GM23338 (cell line): ENCODE measurements around the gene TSHZ3. TPM values are rescaled to one million over a fixed set of nuclear protein-coding genes. Genes with fewer than 3 reads are reported as not detected.

Experiments used
- ATAC-seq: fragments of 200-7000 bp; cut with Tn5 transposase; 3 replicates; pipeline ENCODE4 v1.9.1; 2020
- DNase-seq: peaks from one replicate; pipeline ENCODE4 v3.0.0-alpha.2; 2015; ENCODE audit warnings: low spot score
- H2AFZ ChIP-seq: fragments of 200-600 bp; sonication (generic); 2 replicates; pipeline ENCODE4 v1.8.0; 2016; ENCODE audit warnings: antibody characterized with exemption, mild to moderate bottlenecking, moderate library complexity
- H3F3A ChIP-seq: fragments of 200-600 bp; sonication (generic); replicated peaks from 2 replicates; pipeline ENCODE4 v1.8.0; 2017; ENCODE audit warnings: antibody characterized with exemption, mixed run types, low read depth
- H3K27ac ChIP-seq: fragments of 200-600 bp; sonication (generic); 2 replicates; pipeline ENCODE4 v1.6.1; 2016; ENCODE audit warnings: low read depth
- H3K27me3 ChIP-seq: fragments of 200-600 bp; sonication (generic); 2 replicates; pipeline ENCODE4 v1.8.0; 2016; ENCODE audit warnings: mild to moderate bottlenecking, mixed run types, moderate library complexity; ENCODE audit not compliant: insufficient read depth
- H3K36me3 ChIP-seq: fragments of 200-600 bp; sonication (generic); 2 replicates; pipeline ENCODE4 v1.8.0; 2016; ENCODE audit warnings: mild to moderate bottlenecking; ENCODE audit not compliant: insufficient read depth
- H3K4me1 ChIP-seq: fragments of 200-600 bp; sonication (generic); 2 replicates; pipeline ENCODE4 v1.8.0; 2016; ENCODE audit warnings: mild to moderate bottlenecking, moderate library complexity; ENCODE audit not compliant: insufficient read depth
- H3K4me2 ChIP-seq: fragments of 200-600 bp; sonication (generic); 2 replicates; pipeline ENCODE4 v1.7.1; 2017; ENCODE audit warnings: mixed run types
- H3K4me3 ChIP-seq: fragments of 200-600 bp; sonication (generic); 2 replicates; pipeline ENCODE4 v1.6.1; 2016; ENCODE audit warnings: mixed run types
- H3K79me2 ChIP-seq: fragments of 200-600 bp; sonication (generic); replicated peaks from 2 replicates; pipeline ENCODE4 v1.8.0; 2017; ENCODE audit warnings: mild to moderate bottlenecking; ENCODE audit not compliant: insufficient read depth
- H3K9me2 ChIP-seq: fragments of 200-600 bp; sonication (generic); 2 replicates; pipeline ENCODE4 v1.8.0; 2017; ENCODE audit not compliant: insufficient read depth
- H4K20me1 ChIP-seq: fragments of 200-600 bp; sonication (generic); replicated peaks from 2 replicates; pipeline ENCODE4 v1.8.0; 2017; ENCODE audit warnings: mild to moderate bottlenecking; ENCODE audit not compliant: insufficient read depth
- H3K27ac Mint-ChIP-seq: 2 replicates; pipeline ENCODE4 v1.8.0; 2020; ENCODE audit warnings: inconsistent platforms, mild to moderate bottlenecking, moderate library complexity, mixed read lengths
- H3K27me3 Mint-ChIP-seq: 3 replicates; pipeline ENCODE4 v1.8.0; 2022; ENCODE audit warnings: low read depth, mild to moderate bottlenecking, moderate library complexity, mixed read lengths, inconsistent platforms; ENCODE audit not compliant: insufficient read depth, poor library complexity
- H3K36me3 Mint-ChIP-seq: 3 replicates; pipeline ENCODE4 v1.8.0; 2021; ENCODE audit warnings: low read depth, mild to moderate bottlenecking, inconsistent platforms, moderate library complexity, mixed read lengths
- H3K4me1 Mint-ChIP-seq: 3 replicates; pipeline ENCODE4 v1.8.0; 2020; ENCODE audit warnings: mild to moderate bottlenecking, inconsistent platforms, mixed read lengths
- H3K4me3 Mint-ChIP-seq: 3 replicates; pipeline ENCODE4 v1.8.0; 2021; ENCODE audit warnings: moderate library complexity, mild to moderate bottlenecking, inconsistent platforms, mixed read lengths
- H3K9me3 Mint-ChIP-seq: 3 replicates; pipeline ENCODE4 v1.8.0; 2020; ENCODE audit warnings: moderate library complexity, mild to moderate bottlenecking, inconsistent platforms, mixed read lengths
- ETS1 ChIP-seq: IDR thresholded peaks from 2 replicates; pipeline ENCODE4 v1.6.1; 2016; ENCODE audit warnings: antibody characterized with exemption
- EZH2 ChIP-seq: fragments of 200-600 bp; sonication (generic); IDR thresholded peaks from one replicate; pipeline ENCODE4 v1.8.0; 2017; ENCODE audit warnings: antibody characterized with exemption, mild to moderate bottlenecking, low read depth; ENCODE audit not compliant: unreplicated experiment
- EZH2phosphoT487 ChIP-seq: fragments of 200-600 bp; sonication (generic); IDR thresholded peaks from one replicate; pipeline ENCODE4 v1.8.1; 2018; ENCODE audit warnings: antibody characterized with exemption; ENCODE audit not compliant: unreplicated experiment
- NANOG ChIP-seq: IDR thresholded peaks from 2 replicates; pipeline ENCODE4 v1.6.1; 2016; ENCODE audit warnings: antibody characterized with exemption, borderline replicate concordance
- POLR2AphosphoS5 ChIP-seq: IDR thresholded peaks from 2 replicates; pipeline ENCODE4 v1.6.1; 2016; ENCODE audit warnings: antibody characterized with exemption, low read depth
- REST ChIP-seq: IDR thresholded peaks from one replicate; pipeline ENCODE4 v1.6.1; 2018; ENCODE audit warnings: antibody characterized with exemption; ENCODE audit not compliant: unreplicated experiment
- STAT1 ChIP-seq: IDR thresholded peaks from one replicate; pipeline ENCODE4 v1.6.1; 2016; ENCODE audit warnings: antibody characterized with exemption; ENCODE audit not compliant: unreplicated experiment
- ZNF114 ChIP-seq: fragments of 250-450 bp; sonication (Bioruptor Pico); IDR thresholded peaks from 2 replicates; pipeline ENCODE4 v1.5.0; 2020; ENCODE audit warnings: mild to moderate bottlenecking, moderate library complexity
- polyA plus RNA-seq: library from polyadenylated mRNA; unstranded; fragments of >200 nt; fragmentation: Nextera tagmentation; extraction: Ambion mirVana; gene quantifications from 2 replicates; pipeline ENCODE4 v1.2.1, GENCODE V29; 2016
- total RNA-seq: library from RNA; depleted of rRNA; stranded (reverse); fragments of >200 nt; shearing (Covaris generic); gene quantifications from 2 replicates; pipeline ENCODE4 v1.2.3, GENCODE V29; 2014
- TF ChIP-seq, protein P1 (sequence below): fragments of 250-450 bp; sonication (Bioruptor Pico); IDR thresholded peaks from 2 replicates; pipeline ENCODE4 v1.5.0; 2020; ENCODE audit warnings: mild to moderate bottlenecking, moderate library complexity

The TSHZ3 gene
- total and polyA plus RNA-seq, 2 experiments from 2014 or later: 3.8 to 8.9 TPM

GRCh38 chr19:31318790-31319425 lies 30.3 kb downstream of the TSHZ3 start:
- TF ChIP-seq REST: no peak
- no peak for TF ChIP-seq ZNF114 (CRISPR knock-in tag)
- TF ChIP-seq, protein P1, sequence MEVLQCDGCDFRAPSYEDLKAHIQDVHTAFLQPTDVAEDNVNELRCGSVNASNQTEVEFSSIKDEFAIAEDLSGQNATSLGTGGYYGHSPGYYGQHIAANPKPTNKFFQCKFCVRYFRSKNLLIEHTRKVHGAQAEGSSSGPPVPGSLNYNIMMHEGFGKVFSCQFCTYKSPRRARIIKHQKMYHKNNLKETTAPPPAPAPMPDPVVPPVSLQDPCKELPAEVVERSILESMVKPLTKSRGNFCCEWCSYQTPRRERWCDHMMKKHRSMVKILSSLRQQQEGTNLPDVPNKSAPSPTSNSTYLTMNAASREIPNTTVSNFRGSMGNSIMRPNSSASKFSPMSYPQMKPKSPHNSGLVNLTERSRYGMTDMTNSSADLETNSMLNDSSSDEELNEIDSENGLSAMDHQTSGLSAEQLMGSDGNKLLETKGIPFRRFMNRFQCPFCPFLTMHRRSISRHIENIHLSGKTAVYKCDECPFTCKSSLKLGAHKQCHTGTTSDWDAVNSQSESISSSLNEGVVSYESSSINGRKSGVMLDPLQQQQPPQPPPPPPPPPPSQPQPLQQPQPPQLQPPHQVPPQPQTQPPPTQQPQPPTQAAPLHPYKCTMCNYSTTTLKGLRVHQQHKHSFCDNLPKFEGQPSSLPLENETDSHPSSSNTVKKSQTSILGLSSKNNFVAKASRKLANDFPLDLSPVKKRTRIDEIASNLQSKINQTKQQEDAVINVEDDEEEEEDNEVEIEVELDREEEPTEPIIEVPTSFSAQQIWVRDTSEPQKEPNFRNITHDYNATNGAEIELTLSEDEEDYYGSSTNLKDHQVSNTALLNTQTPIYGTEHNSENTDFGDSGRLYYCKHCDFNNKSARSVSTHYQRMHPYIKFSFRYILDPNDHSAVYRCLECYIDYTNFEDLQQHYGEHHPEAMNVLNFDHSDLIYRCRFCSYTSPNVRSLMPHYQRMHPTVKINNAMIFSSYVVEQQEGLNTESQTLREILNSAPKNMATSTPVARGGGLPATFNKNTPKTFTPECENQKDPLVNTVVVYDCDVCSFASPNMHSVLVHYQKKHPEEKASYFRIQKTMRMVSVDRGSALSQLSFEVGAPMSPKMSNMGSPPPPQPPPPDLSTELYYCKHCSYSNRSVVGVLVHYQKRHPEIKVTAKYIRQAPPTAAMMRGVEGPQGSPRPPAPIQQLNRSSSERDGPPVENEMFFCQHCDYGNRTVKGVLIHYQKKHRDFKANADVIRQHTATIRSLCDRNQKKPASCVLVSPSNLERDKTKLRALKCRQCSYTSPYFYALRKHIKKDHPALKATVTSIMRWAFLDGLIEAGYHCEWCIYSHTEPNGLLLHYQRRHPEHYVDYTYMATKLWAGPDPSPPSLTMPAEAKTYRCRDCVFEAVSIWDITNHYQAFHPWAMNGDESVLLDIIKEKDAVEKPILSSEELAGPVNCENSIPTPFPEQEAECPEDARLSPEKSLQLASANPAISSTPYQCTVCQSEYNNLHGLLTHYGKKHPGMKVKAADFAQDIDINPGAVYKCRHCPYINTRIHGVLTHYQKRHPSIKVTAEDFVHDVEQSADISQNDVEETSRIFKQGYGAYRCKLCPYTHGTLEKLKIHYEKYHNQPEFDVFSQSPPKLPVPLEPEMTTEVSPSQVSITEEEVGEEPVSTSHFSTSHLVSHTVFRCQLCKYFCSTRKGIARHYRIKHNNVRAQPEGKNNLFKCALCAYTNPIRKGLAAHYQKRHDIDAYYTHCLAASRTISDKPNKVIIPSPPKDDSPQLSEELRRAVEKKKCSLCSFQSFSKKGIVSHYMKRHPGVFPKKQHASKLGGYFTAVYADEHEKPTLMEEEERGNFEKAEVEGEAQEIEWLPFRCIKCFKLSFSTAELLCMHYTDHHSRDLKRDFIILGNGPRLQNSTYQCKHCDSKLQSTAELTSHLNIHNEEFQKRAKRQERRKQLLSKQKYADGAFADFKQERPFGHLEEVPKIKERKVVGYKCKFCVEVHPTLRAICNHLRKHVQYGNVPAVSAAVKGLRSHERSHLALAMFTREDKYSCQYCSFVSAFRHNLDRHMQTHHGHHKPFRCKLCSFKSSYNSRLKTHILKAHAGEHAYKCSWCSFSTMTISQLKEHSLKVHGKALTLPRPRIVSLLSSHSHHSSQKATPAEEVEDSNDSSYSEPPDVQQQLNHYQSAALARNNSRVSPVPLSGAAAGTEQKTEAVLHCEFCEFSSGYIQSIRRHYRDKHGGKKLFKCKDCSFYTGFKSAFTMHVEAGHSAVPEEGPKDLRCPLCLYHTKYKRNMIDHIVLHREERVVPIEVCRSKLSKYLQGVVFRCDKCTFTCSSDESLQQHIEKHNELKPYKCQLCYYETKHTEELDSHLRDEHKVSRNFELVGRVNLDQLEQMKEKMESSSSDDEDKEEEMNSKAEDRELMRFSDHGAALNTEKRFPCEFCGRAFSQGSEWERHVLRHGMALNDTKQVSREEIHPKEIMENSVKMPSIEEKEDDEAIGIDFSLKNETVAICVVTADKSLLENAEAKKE (CRISPR knock-in tag): no peak
- no peak for TF ChIP-seq EZH2
- no peak for TF ChIP-seq NANOG
- TF ChIP-seq STAT1: no peak
- no peak for TF ChIP-seq POLR2AphosphoS5
- no peak for TF ChIP-seq EZH2phosphoT487
- TF ChIP-seq ETS1: no peak
- H3K9me3 Mint-ChIP-seq: no peaks in the 10 kb centered on the region
- H4K20me1 ChIP-seq: no peaks in the 10 kb centered on the region
- H3K36me3 Mint-ChIP-seq: no peaks in the 10 kb centered on the region
- H3K4me1 Mint-ChIP-seq: peaks cover 53% of the 10 kb centered on the region
- H3K4me1 ChIP-seq: peaks cover 42% of the 10 kb centered on the region
- DNase-seq (peak; percentile 41), ATAC-seq (peak; percentile 54)
- H2AFZ ChIP-seq: no peak overlapping the region
- peaks cover 50% of the 10 kb centered on the region for H3K79me2 ChIP-seq
- no peaks in the 10 kb centered on the region for H3K36me3 ChIP-seq
- peak overlapping the region; percentile 54 for H3K27ac Mint-ChIP-seq
- no peak overlapping the region for H3K4me3 ChIP-seq
- H3K4me3 Mint-ChIP-seq: no peak overlapping the region
- H3K4me2 ChIP-seq: peak overlapping the region; percentile 16; the same call in 1 of the 2 replicates
- no peaks in the 10 kb centered on the region for H3F3A ChIP-seq
- H3K27me3 ChIP-seq: no peaks in the 10 kb centered on the region
- no peaks in the 10 kb centered on the region for H3K9me2 ChIP-seq
- peaks cover 6% of the 10 kb centered on the region for H3K27me3 Mint-ChIP-seq
- peak overlapping the region; percentile 75 for H3K27ac ChIP-seq
